Umbilical cord (tissue), 2 donors: ENCODE results near the gene TOMM20. TPM values are rescaled to one million over a fixed set of nuclear protein-coding genes. Genes with fewer than 3 reads are reported as not detected.
"Not testable (repeated sequence)": the region's sequence is repeated elsewhere in the genome, so short reads cannot be mapped to it uniquely, and the experiment has no call there.

Experiments used
- DNase-seq: peaks from one replicate; pipeline ENCODE4 v3.0.0-alpha.2; 2015; ENCODE audit warnings: low spot score
- total RNA-seq: library from RNA; depleted of rRNA; stranded (reverse); fragments of >200 nt; gene quantifications from one replicate; pipeline ENCODE4 v1.2.3, GENCODE V29; 2014; ENCODE audit warnings: low replicate concordance; ENCODE audit not compliant: insufficient read depth

Gene TOMM20
- total RNA-seq, 1 donor from 2014 or later = 76.3 TPM

DNA sequence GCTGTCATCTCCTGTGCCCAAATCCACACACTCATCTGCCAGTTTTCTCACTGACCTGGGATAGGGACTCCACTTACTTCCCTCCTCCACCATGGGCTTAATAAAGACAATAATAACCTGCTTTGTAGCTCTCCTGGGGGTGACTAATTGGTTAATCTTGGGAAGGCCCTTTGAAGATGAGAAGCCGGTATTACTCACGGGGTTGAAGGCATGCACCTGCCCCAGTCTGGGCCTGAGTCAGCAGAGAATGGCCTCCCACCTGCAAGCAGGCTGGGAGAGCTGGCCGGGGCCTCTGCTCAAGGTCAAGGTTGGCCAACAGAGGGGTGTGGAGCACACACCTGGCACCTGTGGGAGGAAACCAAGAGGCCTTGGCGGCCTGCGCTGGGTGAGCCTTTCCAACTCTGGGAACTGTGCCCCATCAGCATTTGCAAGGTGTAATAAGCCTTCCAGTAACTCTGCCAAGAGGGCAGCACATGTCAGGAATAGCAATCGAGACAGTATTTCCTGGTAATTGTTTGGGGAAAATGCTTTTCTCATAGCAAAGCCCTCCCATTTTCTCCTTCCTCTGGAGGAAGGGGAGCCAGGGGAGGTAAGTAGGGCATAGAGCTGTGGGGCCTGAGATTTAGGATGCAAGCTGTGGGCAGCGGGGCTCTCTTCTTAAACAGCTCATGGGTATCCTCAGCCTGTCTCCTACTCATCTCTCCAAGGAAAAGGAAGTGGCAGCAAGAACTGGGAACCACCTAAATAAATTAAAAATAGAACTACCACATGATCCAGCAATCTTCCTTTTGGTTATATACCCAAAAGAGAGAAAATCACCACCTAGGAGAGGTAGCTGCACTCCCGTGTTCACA, 49.0 kb downstream of the TOMM20 start:
- no peak for DNase-seq

DNA sequence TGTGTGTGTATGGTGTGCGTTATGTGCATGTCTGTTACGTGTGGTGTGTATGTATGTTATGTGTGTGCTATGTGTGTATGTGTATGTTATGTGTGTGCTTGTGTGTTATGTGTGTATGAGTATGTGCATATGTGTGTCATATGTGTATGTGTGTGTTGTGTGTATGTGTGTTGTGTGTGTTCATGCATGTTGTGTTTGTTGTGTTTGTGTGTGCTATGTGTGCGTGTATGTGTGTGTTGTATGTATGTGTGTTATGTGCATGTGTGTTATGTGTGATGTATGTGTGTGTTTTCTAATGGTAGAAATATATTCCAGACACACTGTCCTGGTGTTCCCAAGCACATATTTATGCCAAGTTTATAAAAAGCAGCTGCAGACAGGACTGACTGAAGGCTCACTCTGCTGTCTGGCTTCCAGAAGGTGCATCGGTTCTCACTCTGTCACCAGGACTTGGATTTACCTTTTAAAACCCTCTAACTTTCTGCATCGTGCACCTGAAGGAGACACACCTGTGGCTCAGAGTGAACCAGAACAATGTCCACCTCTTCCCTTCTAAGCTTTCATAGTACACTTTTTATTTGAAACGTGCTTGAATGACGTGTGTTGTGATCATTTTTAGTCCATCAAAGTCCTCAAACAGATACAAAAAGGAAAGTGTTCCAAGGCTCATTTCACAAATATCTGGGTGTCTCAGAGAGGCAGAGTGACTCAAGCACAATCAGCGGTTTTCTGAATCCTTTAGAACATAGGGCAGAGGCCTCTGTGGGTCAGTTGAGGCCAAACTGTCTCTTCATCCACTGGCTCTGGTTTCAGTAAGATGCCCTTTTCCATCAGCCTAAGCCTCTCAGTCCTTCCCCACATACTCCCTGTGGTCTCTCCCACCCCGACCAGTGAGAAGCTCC, 49.9 kb downstream of the TOMM20 start:
- no peak for DNase-seq

DNA sequence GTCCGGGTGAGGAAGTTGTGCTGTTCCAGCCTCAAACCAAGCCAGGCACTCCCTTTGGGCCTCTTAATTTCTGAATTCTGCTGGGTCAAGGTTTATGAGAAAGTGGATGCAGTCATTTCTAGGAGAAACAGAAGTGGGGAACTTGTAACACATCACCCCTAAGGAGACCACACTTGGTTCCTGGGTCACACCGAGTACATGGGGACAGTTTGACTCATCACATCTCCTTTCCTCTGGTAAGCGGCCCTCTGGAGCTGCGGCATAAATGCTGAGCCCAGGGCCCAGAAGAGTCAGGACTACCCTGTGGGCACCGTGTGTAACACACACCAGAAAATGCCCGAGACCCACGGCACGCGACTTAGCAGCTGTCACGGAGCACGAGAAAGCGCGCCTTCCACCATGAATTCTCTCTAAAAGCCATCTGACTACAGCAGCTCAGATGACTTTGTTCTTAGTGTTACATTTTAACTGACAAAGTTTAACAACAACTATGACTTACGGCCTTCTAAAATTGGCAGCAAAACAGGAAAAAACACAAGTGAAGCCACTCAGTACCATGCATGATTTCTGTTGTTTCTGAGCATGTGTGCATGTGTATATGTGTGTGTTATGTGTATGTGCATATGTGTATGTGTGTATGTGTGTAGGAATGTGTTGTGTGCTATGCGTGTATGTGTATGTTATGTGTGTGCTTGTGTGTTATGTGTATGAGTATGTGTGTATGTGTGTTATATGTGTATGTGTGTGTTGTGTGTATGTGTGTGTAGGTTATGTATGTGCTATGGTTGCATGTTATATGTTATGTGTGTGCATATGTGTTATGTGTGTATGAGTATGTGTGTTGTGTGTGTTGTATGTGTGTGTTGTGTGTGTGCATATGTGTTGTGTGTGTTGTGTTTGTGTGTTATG, 50.8 kb downstream of the TOMM20 start:
- DNase-seq = no peak

DNA sequence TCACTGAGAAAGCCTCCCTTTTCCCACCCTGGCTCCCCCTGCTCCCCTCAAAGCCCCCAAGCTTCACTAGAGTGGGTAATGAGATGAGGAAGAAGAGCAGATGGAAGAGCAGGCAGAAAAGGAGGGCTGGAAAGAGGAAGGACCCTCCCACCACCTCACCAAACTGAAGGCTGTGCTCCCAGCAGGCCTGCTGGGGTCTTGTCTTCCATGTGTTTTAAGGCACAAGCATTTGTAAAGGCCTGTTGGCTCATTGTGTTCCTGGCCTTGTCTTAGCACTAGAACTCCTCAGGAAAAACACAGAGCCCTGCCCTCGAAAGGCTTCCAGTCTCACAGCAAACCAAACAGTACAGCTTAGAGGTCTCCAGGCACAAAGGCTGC, 51.5 kb downstream of the TOMM20 start:
- no peak for DNase-seq

DNA sequence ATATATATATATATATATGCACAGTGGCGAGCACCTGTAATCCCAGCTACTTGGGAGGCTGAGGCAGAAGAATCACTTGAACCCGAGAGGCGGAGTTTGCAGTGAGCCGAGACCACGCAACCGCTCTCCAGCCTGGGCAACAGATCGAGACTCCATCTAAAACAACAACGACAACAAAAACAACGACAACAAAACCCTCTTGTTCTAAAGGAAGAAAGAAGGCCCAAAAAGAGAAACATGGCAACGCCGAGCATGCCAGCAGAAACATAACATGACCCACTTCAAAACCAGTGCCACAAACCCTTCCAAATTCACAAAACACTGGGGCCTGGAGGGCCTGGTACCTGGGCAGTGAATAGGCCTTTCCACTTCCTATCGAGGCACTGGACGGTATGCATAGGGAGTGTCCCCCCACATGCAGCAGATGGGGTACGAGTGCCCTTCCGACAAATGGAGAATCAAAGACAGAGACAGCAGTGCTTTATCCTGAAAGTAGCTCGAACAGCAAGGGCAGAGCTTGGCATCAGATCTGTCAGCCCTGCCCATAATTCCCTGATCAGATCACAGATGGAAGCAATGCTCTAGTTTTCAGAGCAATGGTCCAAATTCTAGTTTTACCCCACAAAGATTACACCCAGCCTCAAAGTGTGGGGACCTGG, 52.0 kb downstream of the TOMM20 start:
- DNase-seq = no peak

DNA sequence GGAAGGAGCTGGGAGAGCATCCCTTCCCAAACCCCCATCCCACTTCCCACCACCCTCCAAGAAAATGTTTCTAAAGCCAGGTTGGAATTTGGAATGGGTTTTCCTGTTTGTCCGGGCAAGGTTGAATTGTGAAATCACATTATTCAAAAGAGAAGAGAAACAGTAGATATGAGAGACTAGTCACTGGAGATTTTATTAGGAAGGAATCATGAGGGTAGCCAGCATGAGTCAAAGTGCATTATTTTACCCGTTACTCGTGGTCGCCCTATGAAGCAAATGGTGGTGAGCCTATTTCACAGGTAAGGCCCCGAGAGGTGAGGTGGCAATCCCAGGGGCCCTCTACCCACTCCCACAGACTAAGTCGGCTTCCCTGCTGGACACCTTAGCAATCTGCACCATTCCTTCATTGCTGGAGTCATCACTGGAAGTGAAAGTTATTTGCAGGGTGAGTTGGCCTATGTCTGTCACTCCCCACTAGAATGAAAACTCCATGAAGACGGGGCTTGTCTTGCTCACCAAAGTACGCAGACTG, 52.8 kb downstream of the TOMM20 start:
- no peak for DNase-seq

DNA sequence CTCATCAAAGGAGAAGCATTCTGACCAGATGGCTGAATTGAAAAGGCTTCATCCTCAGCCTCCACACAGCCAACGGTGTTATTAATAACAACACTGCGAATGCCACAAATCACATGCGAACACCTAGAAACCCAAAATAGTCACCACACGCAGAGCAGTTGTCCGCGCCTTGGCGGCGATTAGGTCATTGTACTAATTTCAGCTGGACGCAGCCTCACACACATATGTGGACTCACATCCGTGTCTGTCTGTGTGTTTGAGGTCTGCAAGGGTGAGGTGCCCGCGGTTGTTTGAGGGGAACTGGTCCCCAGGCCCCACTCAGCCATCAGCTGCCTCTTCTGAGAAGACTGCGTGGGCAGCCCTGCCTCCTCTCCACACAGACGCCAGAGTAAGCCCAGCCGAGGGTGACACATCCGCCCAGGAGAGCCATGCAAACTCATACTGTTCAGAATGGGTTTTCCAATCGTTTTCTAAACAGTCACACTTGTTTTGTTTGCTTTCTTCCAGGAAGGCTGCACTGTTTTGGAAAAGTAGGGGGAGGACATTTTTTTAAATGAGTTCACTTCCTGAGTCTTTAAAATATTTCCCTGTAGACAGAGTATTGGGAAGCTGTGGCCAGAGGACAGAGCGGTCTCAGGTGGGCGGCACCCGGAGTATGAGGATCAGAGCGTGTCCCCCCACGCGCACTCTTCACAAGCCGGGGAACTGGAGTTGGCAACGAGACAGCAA, 53.4 kb downstream of the TOMM20 start:
- no peak for DNase-seq

DNA sequence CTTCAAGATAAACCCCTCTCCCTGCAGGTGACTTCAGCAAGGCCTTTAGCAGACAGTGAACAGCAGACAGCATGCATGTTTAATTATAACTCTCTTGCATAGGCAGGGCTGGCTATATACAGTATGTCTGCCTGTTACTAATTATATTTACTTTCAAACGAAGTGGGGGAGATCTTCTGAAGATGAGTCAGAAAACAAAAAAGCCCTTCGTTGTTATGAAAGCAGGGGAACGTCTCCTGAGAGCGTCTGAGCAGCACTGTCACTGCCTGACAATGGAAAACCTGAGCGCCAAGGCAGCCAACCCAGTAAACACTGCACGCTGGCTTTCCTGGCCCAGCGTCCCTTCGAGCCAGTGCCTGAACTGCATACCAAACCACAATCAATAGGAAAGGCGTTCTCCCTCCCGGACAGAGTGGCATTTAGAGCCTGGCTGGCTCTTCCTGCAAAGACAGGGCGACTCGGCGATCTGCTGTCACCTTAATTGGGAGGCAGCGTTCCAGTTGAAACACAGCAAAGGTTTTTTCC, 54.1 kb downstream of the TOMM20 start:
- no peak for DNase-seq

DNA sequence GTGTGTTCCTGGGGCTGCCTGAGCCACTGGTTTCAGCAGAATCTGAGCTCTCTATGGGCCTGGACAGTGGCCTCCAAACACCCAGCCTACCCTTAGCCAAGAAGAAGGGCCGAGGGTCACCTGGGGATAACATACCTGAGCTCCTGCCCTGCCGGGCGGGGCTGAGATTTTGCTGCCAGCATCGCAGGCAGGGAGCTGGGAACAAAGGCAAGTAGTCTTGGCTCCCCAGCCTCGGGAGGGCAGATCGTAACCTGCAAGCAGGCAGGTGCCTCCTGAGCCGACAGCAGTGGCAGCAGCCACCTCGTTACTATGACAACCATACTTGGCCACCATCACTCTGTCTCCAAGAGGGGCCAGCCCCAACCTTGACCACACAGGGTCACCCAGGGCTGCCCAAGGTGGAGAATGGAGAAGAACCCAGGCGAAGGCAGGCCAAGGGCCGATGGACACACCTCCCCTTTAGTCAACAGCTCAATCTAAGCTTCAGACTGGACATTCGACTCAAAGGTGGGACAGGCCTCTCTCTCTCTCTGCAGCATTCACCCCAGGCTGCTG, 54.6 kb downstream of the TOMM20 start:
- no peak for DNase-seq

DNA sequence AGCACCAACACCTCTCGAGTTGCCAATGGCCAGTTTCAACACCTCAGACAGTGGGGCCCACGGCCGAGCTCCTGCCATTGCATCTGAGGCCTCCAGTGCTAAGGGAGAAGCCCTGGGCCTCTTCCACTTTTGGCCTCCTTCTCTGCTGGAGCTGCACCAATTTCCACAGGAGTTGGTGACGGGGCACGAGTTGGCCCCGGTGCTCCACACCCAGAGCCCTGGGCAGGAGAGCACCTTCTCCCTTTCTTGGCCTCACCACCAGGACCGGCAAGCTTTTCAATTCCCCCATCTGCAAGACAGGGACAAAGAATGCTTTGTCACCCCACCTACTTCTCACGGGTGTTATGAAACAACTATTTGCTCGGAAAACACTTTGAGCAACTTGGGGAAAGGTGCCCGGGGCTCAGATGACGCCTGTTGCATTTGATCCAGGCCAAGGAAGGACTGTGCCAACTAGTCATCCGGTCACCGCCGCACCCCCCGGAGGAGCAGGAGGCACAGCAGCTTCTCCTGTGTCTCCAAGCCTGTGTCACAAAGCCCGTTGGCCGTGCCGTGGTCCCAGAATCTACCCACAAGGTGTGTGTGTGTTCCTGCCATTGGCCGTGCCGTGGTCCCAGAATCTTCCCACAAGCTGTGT, 55.2 kb downstream of the TOMM20 start:
- no peak for DNase-seq

DNA sequence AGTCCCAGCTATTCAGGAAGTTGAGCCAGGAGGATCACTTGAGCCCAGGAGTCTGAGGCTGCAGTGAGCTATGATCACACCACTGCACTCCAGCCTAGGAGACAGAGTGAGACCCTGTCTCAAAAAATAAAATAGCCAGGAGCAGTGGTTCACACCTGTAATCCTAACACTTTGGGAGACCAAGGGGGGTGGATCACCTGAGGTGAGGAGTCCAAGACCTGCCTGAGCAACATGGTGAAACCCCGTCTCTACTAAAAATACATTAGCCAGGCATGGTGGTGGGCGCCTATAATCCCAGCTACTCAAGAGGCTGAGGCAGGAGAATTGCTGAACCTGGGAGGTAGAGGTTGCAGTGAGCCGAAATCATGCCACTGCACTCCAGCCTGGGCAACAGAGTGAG, 56.1 kb downstream of the TOMM20 start:
- DNase-seq = not testable (repeated sequence)

DNA sequence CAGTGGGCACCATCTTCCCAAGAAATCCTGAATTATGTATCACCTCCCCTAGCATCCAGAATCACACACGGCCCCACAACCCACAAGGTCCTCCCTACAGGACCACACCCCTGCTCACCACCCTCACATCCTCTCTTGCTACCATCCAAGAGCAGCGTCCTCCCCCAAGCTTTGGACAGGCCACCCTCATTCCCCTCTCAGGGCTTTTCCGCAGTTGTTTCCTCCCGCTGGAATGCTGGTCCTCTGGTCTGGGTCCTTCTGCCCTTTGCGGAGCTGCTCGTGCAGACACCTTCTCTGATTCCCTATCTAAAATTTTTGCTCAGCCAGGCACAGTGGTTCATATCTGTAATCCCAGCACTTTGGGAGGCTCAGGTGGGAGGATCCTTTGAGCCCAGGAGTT, 56.5 kb downstream of the TOMM20 start:
- DNase-seq = no peak

DNA sequence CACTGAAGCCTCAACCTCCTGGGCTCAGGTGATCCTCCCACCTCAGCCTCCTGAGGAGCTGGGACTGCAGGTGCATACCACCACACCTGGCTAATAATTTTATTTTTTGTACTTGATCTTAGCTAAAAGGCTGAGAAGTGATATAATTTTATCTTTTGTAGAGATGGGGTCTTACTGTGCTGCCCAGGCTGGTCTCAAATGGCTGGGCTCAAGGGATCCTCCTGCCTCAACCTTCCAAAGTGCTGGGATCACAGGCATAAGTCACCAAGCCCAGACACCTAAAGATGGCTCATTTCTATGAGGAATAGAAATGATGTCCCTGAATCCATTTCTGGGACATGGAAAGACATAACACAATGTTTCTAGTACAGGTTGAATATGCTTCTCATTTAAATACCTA, 57.8 kb downstream of the TOMM20 start:
- DNase-seq = no peak

DNA sequence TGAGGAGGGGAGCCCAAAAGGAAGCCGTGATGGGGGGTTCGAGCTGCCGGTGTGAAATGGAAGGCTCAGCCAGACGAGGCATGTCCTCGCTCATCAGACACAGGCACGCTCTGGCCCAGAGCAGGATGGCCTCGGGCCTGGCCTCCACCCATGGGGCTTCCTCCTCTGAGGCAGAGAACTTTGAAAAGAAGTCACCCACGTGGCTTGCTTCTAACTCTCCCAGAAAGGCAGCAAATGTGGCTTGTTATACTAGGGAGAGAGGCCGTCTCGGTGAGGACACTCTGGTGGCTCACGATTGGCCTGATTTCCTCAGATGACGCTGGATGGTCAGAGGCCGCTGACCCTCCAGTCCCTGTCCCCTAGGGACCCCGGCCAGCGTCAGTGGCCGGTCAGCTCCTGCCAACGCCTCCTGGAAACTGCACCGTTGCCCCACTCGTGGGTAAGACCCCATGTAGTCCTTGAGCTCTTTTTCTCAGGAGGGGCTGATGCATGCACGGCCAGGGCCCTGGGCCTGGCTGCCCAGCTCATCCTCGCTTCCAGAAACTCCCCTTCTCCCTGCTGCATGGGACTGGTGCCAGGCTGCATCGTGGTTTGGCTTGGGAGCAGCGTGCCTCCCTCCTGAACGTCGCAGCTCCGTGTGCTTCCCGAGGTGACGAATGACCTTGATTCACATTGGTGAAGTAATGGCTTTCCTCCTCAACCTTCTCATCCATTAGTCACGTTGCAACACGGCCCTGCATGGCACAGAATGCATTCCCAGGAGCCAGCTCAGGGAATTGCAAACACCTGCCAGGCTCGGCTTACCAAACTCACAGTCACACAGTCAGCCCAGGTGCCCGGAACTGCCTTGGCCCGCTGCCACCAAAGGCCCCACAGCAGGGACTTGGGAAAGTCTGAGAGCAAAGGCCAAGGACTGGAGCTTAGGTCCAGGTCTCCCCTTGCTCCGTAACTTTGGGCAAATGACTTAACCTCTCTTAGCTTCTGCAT, 58.8 kb downstream of the TOMM20 start:
- DNase-seq = no peak

DNA sequence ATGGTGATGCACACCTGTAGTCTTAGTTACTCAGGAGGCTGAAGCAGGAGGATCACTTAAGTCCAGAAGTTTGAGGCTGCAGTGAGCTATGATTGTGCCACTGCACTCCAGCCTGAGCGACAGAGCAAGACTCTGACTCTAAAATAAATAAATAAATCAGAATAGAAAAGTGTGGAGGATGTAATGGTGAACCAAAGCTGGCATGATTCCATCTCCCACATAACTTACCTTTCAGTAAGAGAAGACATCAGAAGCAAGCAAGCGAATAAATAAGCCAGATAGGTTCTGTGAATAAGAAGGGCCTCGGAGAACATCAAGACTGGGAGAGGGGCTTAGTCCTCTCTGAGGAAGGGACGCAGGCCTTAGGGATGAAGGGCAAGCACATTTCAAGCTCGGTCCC, 59.5 kb downstream of the TOMM20 start:
- no peak for DNase-seq

DNA sequence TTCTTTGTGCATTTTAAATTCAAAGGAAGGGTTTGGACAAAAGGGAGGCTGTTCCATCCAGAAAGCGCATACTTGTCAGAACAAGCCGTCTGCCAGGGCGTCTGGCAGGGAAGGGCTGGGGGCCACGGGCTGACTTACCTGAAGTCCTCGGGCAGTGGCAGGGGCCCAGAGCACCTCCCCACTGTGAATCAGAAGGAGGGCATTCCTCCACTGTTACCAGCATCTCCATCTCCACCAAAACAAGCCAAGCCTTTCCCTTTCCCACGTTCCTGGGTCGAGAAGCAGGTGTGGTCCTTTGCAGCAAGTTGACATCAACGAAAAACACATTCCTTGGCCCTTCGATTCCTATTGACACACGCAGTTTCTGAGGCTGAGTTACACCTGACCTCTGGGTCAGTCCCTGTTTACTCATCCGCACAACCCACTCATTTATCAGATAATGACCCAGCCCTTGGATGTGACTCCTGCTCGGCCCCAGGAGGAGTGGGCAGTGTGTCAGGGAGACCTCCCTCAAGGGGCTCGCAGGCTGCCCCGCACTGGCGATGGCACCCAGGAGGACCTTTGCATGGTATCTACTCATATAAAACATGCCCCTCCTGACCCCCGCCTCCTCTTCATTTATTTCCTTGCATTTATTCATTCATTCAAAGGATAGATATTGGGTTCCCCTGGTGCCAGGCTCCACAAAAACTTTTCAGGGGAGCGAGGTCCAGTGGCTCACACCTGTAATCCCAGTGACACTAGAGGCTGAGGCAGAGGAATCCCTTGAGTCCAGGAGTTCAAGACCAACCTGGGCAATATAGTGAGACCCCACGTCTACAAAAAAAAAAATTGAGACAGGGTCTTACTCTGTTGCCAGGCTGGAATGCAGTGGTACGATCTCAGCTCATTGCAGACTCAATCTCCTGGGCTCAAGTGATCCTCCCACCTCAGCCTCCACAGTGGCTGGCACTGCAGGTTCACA, 60.2 kb downstream of the TOMM20 start:
- no peak for DNase-seq
